HG02763 (cell line): ENCODE results near the gene ZSCAN1.

Experiments used
- ATAC-seq: cut with Tn5 transposase; IDR thresholded peaks from one replicate; pipeline ENCODE4 v1.9.1; 2021; ENCODE audit warnings: mild to moderate bottlenecking, moderate library complexity; ENCODE audit not compliant: unreplicated experiment

ZSCAN1 gene

GRCh38 chr19:58067240-58067912 is 33.6 kb downstream of the ZSCAN1 start:
- ATAC-seq = no peak

GRCh38 chr19:58079792-58080191 is 46.0 kb downstream of the ZSCAN1 start:
- no peak for ATAC-seq

GRCh38 chr19:58083021-58083420 is 49.2 kb downstream of the ZSCAN1 start:
- ATAC-seq = no peak

GRCh38 chr19:58084596-58085347 is 50.9 kb downstream of the ZSCAN1 start:
- no peak for ATAC-seq

GRCh38 chr19:58085348-58085875 is 51.6 kb downstream of the ZSCAN1 start:
- ATAC-seq = no peak

GRCh38 chr19:58086825-58087710 is 53.2 kb downstream of the ZSCAN1 start:
- no peak for ATAC-seq

- no peak for ATAC-seq
These were observed 54.8 kb downstream of the ZSCAN1 start for GRCh38 chr19:58088521-58089052.

- no peak for ATAC-seq
These were observed 56.0 kb downstream of the ZSCAN1 start for GRCh38 chr19:58089846-58090245.

GRCh38 chr19:58091251-58091995 is 57.6 kb downstream of the ZSCAN1 start:
- ATAC-seq = no peak

- no peak for ATAC-seq
These were observed 59.2 kb downstream of the ZSCAN1 start for GRCh38 chr19:58093071-58093470.

GRCh38 chr19:58095328-58095727 is 61.5 kb downstream of the ZSCAN1 start:
- ATAC-seq = no peak

GRCh38 chr19:58096884-58097283 is 63.1 kb downstream of the ZSCAN1 start:
- ATAC-seq = no peak

GRCh38 chr19:58097349-58097748 is 63.5 kb downstream of the ZSCAN1 start:
- no peak for ATAC-seq

- peak; percentile 68 for ATAC-seq
These were observed 64.2 kb downstream of the ZSCAN1 start, which contains the start of gene ZSCAN18 for GRCh38 chr19:58097781-58098681. Gene ZSCAN18, minus strand, starts transcription at chr19:58098231. Its CDS starts 7,964 bp downstream, at chr19:58090267.

GRCh38 chr19:58098682-58098998 is 64.8 kb downstream of the ZSCAN1 start:
- ATAC-seq = no peak
